A673 (cell line): ENCODE data around the gene SYNE1.

ENCODE experiments used
- EZH2 ChIP-seq: fragments of 200-600 bp; sonication (generic); IDR thresholded peaks from 2 replicates; pipeline ENCODE4 v1.6.1; 2017; ENCODE audit warnings: borderline replicate concordance, low read depth, mild to moderate bottlenecking, mixed read lengths, antibody characterized with exemption, low read length; ENCODE audit not compliant: poor library complexity, severe bottlenecking
- TF ChIP-seq, protein P1 (sequence below): fragments of 300-800, 200-600 bp; sonication (generic); conservative IDR thresholded peaks from 2 replicates; pipeline ENCODE4 v1.5.1; 2017; ENCODE audit warnings: low read depth, mild to moderate bottlenecking, antibody characterized with exemption, low read length, moderate library complexity, mixed read lengths

DNA sequence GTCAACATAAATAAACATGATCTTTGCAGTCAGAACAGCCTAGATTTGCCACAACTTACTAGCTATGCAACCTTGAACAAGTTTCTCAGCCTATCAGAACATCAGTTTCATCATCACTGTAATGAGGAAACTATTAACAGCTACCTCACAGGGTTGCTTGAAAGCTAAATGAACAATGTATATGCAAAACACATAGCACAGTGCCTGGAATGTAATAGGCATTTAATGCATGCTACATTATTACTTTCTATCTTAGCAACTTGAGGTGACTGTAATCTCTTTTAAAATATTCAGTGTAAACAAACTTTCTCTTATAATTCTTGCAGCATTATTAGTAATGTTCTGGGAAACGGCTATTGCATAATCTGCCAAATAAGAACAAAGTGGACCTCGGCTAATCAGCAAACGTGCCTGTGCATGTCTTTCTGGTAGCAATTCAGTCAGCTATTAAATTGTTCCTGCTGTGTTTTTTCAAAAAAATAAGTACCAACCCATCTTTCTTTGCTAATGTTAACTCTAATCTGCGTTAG lies 61.5 kb downstream of the SYNE1 start:
- TF ChIP-seq, protein P1, sequence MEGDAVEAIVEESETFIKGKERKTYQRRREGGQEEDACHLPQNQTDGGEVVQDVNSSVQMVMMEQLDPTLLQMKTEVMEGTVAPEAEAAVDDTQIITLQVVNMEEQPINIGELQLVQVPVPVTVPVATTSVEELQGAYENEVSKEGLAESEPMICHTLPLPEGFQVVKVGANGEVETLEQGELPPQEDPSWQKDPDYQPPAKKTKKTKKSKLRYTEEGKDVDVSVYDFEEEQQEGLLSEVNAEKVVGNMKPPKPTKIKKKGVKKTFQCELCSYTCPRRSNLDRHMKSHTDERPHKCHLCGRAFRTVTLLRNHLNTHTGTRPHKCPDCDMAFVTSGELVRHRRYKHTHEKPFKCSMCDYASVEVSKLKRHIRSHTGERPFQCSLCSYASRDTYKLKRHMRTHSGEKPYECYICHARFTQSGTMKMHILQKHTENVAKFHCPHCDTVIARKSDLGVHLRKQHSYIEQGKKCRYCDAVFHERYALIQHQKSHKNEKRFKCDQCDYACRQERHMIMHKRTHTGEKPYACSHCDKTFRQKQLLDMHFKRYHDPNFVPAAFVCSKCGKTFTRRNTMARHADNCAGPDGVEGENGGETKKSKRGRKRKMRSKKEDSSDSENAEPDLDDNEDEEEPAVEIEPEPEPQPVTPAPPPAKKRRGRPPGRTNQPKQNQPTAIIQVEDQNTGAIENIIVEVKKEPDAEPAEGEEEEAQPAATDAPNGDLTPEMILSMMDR, result no peak
- no peak for TF ChIP-seq EZH2
